Neuron (in vitro differentiated cells): ENCODE measurements around the gene NCAM1.

Experiments used
- H2AFZ ChIP-seq: one replicate; pipeline ENCODE4 v1.6.1; 2013; ENCODE audit warnings: low read depth, mild to moderate bottlenecking, inconsistent platforms, low read length, moderate library complexity
- H3K27me3 ChIP-seq: one replicate; pipeline ENCODE4 v1.6.1; 2013; ENCODE audit warnings: low read length; ENCODE audit not compliant: insufficient read depth
- H3K36me3 ChIP-seq: one replicate; pipeline ENCODE4 v1.6.1; 2013; ENCODE audit warnings: low read length; ENCODE audit not compliant: insufficient read depth
- H3K4me1 ChIP-seq: one replicate; pipeline ENCODE4 v1.6.1; 2013; ENCODE audit warnings: low read length; ENCODE audit not compliant: insufficient read depth
- H3K4me3 ChIP-seq: 2 replicates; pipeline ENCODE4 v1.5.1; 2013; ENCODE audit warnings: mild to moderate bottlenecking, low read length, moderate library complexity
- H3K9me3 ChIP-seq: one replicate; pipeline ENCODE4 v1.6.1; 2013; ENCODE audit warnings: low read length

NCAM1 gene

DNA sequence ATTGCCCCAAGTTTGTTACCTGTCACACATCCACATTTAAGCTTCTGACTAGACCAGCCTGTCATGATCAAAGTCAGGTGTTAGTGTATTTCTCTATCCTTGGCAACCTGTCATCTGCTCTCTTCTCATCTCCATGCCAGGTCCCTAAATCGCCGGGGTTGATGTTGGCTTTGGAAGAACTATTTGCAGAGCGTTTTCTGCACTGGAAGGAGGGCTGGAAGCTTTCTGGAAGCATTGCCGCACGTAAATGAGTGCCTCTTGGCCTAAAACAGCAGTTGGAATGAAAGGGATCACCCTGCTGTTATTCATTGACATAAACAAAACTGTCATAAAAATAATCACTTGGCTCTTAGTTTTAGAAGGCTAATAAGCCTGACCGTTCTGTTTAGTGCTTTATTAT, 354.6 kb downstream of the NCAM1 start:
- H3K4me3 ChIP-seq: no peak overlapping the region
- H3K9me3 ChIP-seq: peaks cover 8% of the 10 kb centered on the region
- H3K4me1 ChIP-seq: peaks cover 10% of the 10 kb centered on the region
- H2AFZ ChIP-seq: no peak overlapping the region
- no peaks in the 10 kb centered on the region for H3K27me3 ChIP-seq
- H3K36me3 ChIP-seq: peaks cover 7% of the 10 kb centered on the region

DNA sequence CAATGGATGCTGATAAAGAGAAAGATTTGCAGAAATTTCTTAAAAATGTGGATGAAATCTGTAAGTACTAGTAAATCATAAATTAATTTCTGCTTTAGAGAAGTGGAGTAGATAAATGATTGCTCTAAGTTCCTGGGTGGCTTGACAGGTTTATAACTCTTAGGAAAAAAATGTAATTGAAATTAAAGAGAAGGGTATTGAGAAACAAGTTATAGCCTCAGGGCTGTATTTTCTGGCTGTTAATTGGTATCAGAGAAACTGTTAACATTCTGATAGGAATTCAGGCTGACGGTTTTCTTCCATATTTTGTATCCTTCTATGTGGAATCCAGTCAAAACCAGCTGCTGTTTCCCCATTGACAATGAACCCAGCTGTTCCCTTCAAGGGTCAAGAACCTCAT, 355.0 kb downstream of the NCAM1 start:
- no peak overlapping the region for H2AFZ ChIP-seq
- H3K36me3 ChIP-seq: peaks cover 7% of the 10 kb centered on the region
- H3K4me3 ChIP-seq: no peak overlapping the region
- H3K9me3 ChIP-seq: peaks cover 8% of the 10 kb centered on the region
- H3K27me3 ChIP-seq: no peaks in the 10 kb centered on the region
- peaks cover 10% of the 10 kb centered on the region for H3K4me1 ChIP-seq

DNA sequence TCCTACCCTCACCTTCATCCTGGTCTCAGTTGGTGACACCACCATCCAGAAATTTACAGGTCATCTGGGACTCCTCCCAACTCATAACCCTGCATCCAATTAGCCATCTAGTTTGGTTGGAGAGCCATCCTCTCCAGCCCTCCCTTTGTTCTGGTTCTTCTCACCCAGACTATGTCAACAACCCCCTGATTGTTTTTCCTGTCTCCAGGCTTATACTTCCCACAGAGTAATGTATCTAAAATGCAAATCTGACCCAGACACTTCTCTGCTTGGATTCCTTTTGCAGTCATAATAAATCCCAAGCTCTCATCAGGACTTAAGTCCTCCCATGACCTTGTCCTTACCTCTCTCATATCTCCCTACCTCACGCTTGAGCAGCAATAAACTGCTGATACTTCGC, 356.1 kb downstream of the NCAM1 start:
- Histone ChIP-seq H3K4me3 (no peak overlapping the region), H3K4me1 (peaks cover 10% of the 10 kb centered on the region), H3K9me3 (peaks cover 8% of the 10 kb centered on the region), H3K27me3 (no peaks in the 10 kb centered on the region), H2AFZ (no peak overlapping the region), H3K36me3 (peaks cover 7% of the 10 kb centered on the region)

DNA sequence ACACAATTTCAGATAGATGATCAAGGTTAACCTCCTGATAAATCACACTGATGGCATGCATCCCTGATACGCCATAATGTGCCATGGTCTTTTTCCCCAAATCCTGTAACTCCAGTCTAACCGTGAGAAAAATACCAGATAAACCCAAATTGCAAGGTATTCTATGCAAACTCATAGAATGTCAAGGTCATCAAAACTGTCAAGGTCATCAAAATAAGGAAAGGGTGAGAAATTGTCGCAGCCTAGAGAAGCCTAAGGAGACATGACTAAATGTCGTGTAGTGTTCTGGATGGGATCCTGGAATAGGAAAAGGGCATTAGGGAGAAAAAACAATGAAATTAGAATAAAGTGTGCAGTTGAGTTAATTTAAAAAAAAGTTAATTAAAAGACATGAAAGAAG, 357.9 kb downstream of the NCAM1 start:
- Histone ChIP-seq H3K4me1 (peaks cover 8% of the 10 kb centered on the region), H3K4me3 (no peak overlapping the region), H2AFZ (no peak overlapping the region), H3K36me3 (peaks cover 7% of the 10 kb centered on the region), H3K9me3 (peaks cover 8% of the 10 kb centered on the region), H3K27me3 (no peaks in the 10 kb centered on the region)

- peaks cover 19% of the 10 kb centered on the region for H3K36me3 ChIP-seq
- H3K4me3 ChIP-seq: no peak overlapping the region
- H3K27me3 ChIP-seq: no peaks in the 10 kb centered on the region
- no peak overlapping the region for H2AFZ ChIP-seq
- peaks cover 8% of the 10 kb centered on the region for H3K9me3 ChIP-seq
- H3K4me1 ChIP-seq: peaks cover 2% of the 10 kb centered on the region
These were observed 360.9 kb downstream of the NCAM1 start for GRCh38 chr11:113322158-113322557.

GRCh38 chr11:113324250-113324649, 363.0 kb downstream of the NCAM1 start:
- peaks cover 2% of the 10 kb centered on the region for H3K4me1 ChIP-seq
- peaks cover 26% of the 10 kb centered on the region for H3K36me3 ChIP-seq

More at GRCh38 chr11:113324250-113324649, 363.0 kb downstream of the NCAM1 start:
- Histone ChIP-seq H3K4me3 (no peak overlapping the region), H3K27me3 (no peaks in the 10 kb centered on the region), H3K9me3 (peaks cover 8% of the 10 kb centered on the region), H2AFZ (no peak overlapping the region)
